Heart right ventricle (tissue), 16 donors: ENCODE data around the gene NKX6-1. TPM values are rescaled to one million over a fixed set of nuclear protein-coding genes. Genes with fewer than 3 reads are reported as not detected.

Experiments used
- ATAC-seq, 8 donors: fragments of 200-7000 bp; cut with Tn5 transposase; one replicate each; pipeline ENCODE4 v1.9.1; 2020; ENCODE audit warnings: mild to moderate bottlenecking in 8 of 8, moderate library complexity in 8 of 8, moderate number of reproducible peaks in 1 of 8
- DNase-seq, 2 donors: peaks; one replicate each; pipeline ENCODE4 v3.0.0-alpha.2; 2020
- H3K27ac ChIP-seq, 10 donors: fragments of 200-600 bp; sonication (generic) in 2 of 10; one replicate each; pipeline versions ENCODE4 v1.5.0 to v1.8.0; 2020 to 2022; ENCODE audit warnings: mild to moderate bottlenecking in 3 of 10
- H3K27me3 ChIP-seq, 7 donors: fragments of 200-600 bp; one replicate each; pipeline ENCODE4 v1.8.0; 2021 to 2022; ENCODE audit warnings: mild to moderate bottlenecking in 2 of 7
- H3K36me3 ChIP-seq, 9 donors: fragments of 200-600 bp; sonication (generic) in 1 of 9; one replicate each; pipeline versions ENCODE4 v1.5.0 to v1.8.0; 2020 to 2022; ENCODE audit warnings: mild to moderate bottlenecking in 2 of 9
- H3K4me1 ChIP-seq, 9 donors: fragments of 200-600 bp; sonication (generic) in 1 of 9; one replicate each; pipeline versions ENCODE4 v1.5.0 to v1.8.0; 2020 to 2022; ENCODE audit warnings: mild to moderate bottlenecking in 4 of 9
- H3K4me3 ChIP-seq, 10 donors: fragments of 200-600 bp; sonication (generic) in 2 of 10; one replicate each; pipeline versions ENCODE4 v1.5.0 to v1.8.0; 2020 to 2022; ENCODE audit warnings: mild to moderate bottlenecking in 7 of 10, moderate library complexity in 2 of 10
- H3K9me3 ChIP-seq, 11 donors: fragments of 200-600 bp in 10 of 11; sonication (generic) in 2 of 11; one replicate each; pipeline versions ENCODE4 v1.5.0 to v1.8.0; 2013 to 2022; ENCODE audit warnings: mild to moderate bottlenecking in 2 of 11, control low read depth in 1 of 11, moderate library complexity in 1 of 11
- WGBS, 2 donors: extraction: QIAGEN DNeasy Blood & Tissue Kit; methylation state at CpG; one replicate each; pipeline ENCODE4 v1.1.7; 2013; ENCODE audit warnings: inconsistent platforms in 1 of 2; 5-methylcytosine and 5-hydroxymethylcytosine counted together
- intact Hi-C, 10 donors: fragments of 100-400 bp; cut with DNase I; formaldehyde crosslinking; loops; one replicate each; pipeline versions ENCODE4 v1.11.1 to v1.14.2; 2022
- polyA plus RNA-seq, 2 donors: library from polyadenylated mRNA; stranded (reverse); fragments of 200-250 nt; gene quantifications; one replicate each; pipeline ENCODE4 v1.2.3, GENCODE V29; 2013
- total RNA-seq, 10 donors: library from RNA; stranded (reverse); fragmentation: NEBNext Ultra II Directional in 3 of 10; extraction: Animal tissue kit (Norgen Biotek cat#: 25700) in 3 of 10; gene quantifications; one replicate each; pipeline versions ENCODE4 v1.2.1 to v1.2.4, GENCODE V29; 2021 to 2023
- TF ChIP-seq, protein P1 (sequence below), 9 donors: fragments of 200-600 bp; sonication (generic) in 2 of 9; IDR thresholded peaks; one replicate each; pipeline versions ENCODE4 v1.5.0 to v1.8.0; 2021 to 2022; ENCODE audit warnings: antibody characterized with exemption in 9 of 9, mild to moderate bottlenecking in 5 of 9, moderate library complexity in 1 of 9
- donor health status: Arrhythmogenic right ventricular cardiomyopathy.
- donor health status: ischemic (EF 13 %, LVEDD 7.1; RV severe dilation, severe dysfunction).
- donor health status: healthy with polysubstance abuse.
- donor health status: DM: no; HTN: yes; CAD: no.
- donor health status: DM: no; HTN: no; CAD: no.
- donor health status: ischemic (EF 25% LVEDD 6.9; RV normal size, moderate dysfunction).
- donor health status: ischemic (EF 25% LVEDD 5.7; RV mildly dilated, moderate dysfunction).
- donor health status: healthy.
- donor health status: DM: yes; HTN: yes; CAD: no.
- donor health status: Ischemic cardiomyopathy.
- donor health status: ischemic (EF 35%, LVEDD 5.7; RV mildly dilated, moderate dysfunction).
- donor health status: nonischemic (EF 11% LVEDD 7.7; RV severe dilation, severe dysfunction).
- donor health status: DM: yes; HTN: yes; CAD: no.
- donor health status: PGD.
- donor health status: ischemic (EF 29% LVEDD 5.4; RV normal size, mild dysfunction).
- donor health status: nonischemic (EF 23%, LVEDD 6.1; RV moderate dilation, normal function).

The NKX6-1 gene
- total and polyA plus RNA-seq, 12 donors = not detected

DNA sequence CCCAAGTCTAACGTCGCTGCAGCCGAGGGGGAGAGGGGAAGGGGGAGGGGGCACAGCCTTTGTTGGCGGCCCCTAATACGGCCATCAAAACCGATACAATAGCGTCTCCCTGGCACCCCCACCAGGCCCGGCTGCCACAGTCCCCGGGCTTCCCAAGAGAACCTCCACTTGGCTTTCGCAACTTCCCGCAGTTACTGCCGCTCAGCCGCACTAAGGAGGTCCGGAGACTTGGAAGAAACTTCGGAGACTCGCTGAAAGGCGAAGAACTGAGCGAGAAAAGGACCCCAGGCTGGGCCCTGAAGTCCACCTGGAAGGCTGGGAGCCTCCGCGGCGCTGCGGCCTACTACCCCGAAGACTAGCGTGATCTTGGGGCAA is 2.8 kb downstream of the NKX6-1 start:
- H3K36me3 ChIP-seq = no peaks in the 10 kb centered on the region
- TF ChIP-seq, protein P1, sequence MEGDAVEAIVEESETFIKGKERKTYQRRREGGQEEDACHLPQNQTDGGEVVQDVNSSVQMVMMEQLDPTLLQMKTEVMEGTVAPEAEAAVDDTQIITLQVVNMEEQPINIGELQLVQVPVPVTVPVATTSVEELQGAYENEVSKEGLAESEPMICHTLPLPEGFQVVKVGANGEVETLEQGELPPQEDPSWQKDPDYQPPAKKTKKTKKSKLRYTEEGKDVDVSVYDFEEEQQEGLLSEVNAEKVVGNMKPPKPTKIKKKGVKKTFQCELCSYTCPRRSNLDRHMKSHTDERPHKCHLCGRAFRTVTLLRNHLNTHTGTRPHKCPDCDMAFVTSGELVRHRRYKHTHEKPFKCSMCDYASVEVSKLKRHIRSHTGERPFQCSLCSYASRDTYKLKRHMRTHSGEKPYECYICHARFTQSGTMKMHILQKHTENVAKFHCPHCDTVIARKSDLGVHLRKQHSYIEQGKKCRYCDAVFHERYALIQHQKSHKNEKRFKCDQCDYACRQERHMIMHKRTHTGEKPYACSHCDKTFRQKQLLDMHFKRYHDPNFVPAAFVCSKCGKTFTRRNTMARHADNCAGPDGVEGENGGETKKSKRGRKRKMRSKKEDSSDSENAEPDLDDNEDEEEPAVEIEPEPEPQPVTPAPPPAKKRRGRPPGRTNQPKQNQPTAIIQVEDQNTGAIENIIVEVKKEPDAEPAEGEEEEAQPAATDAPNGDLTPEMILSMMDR (IDR thresholded peaks at IDR 0.05) = no peak
- H3K4me3 ChIP-seq = no peak overlapping the region
- no peak overlapping the region for H3K27ac ChIP-seq
- no peak for ATAC-seq
- no peak for DNase-seq
- no peaks in the 10 kb centered on the region for H3K9me3 ChIP-seq
- intact Hi-C loops = loop anchor here in 1 of 10 donors (5.0 kb wide), 1 partner anchor 849 kb away; no protein-coding TSS in a partner anchor
- H3K27me3 ChIP-seq = peaks cover 70 to 100% (median 100%) of the 10 kb centered on the region in 7 donors
- peaks cover 9 to 53% (median 35%) of the 10 kb centered on the region in 9 donors for H3K4me1 ChIP-seq
- 5 to 11% methylated on average over 24 of the region's 24 CpGs for WGBS, 2 donors

DNA sequence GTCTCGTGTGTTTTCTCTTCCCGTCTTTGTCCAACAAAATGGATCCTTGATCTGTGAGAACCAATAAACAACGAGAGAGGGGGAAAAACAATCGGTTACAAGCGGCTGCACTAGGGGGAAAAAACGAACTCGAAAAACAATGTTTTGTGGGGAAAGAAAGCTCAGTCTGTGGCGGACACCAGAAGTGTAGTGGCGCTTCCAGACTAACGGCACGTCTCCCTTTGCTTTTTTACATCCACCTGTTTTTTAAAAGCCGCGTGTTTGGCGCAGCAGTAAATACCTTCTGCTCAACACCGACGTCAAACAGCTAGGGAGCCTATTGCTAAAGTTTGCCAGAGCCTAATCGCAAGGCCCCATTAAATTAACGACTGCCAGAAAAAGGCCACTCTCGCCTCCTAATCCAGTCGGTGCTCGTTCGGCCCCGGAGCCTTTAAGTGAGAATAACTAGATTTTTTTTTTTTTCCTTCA is 3.3 kb downstream of the NKX6-1 start:
- 8% methylated on average over 23 of the region's 23 CpGs for WGBS, 2 donors
- intact Hi-C loops = loop anchor here in 1 of 10 donors (5.0 kb wide), 1 partner anchor 849 kb away; no protein-coding TSS in a partner anchor
- Histone ChIP-seq H3K9me3 (no peaks in the 10 kb centered on the region), H3K4me1 (peaks cover 9 to 53% (median 35%) of the 10 kb centered on the region in 9 donors), H3K27me3 (peaks cover 65 to 100% (median 100%) of the 10 kb centered on the region in 7 donors), H3K4me3 (no peak overlapping the region), H3K36me3 (no peaks in the 10 kb centered on the region), H3K27ac (no peak overlapping the region)
- TF ChIP-seq, protein P1 (IDR thresholded peaks at IDR 0.05) = no peak
- ATAC-seq (no peak), DNase-seq (no peak)

DNA sequence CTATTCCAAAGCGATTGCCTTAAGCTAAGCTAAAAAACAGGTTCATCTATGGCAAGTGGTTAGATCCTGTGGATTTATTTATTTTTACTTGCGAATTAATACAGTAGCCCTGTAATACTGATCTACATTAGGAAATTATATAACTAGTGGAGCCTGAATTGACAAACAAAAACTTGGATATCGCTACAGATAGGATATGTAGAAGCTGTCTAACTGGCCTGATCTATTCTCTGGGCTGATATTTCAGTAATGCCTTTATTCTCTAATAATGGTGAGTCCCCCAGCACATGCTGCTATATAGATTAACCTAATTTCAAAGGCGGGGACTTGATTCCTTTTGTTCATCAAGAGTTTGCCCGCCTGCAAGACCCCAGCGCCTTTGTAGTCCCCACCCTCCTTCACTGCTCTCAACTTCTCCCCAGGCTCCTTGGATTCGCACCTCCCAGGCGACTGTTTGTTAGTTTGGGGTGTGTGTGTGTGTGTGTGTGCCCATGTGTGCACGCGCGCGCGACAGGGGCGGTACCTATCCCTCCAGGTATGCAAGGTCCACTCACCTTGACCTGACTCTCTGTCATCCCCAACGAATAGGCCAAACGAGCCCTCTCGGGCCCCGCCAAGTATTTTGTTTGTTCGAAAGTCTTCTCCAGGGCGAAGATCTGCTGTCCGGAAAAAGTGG is 3.8 kb downstream of the NKX6-1 start:
- ATAC-seq = no peak
- TF ChIP-seq, protein P1 (IDR thresholded peaks at IDR 0.05) = no peak
- Histone ChIP-seq H3K4me3 (no peak overlapping the region), H3K4me1 (peaks cover 9 to 53% (median 35%) of the 10 kb centered on the region in 9 donors), H3K36me3 (no peaks in the 10 kb centered on the region), H3K27me3 (peaks cover 59 to 100% (median 100%) of the 10 kb centered on the region in 7 donors), H3K27ac (no peak overlapping the region), H3K9me3 (no peaks in the 10 kb centered on the region)
- intact Hi-C loops = loop anchor here in 1 of 10 donors (5.0 kb wide), 1 partner anchor 848 kb away; no protein-coding TSS in a partner anchor
- no peak for DNase-seq
- WGBS, 2 donors = 5 to 8% methylated on average over 21 of the region's 21 CpGs

DNA sequence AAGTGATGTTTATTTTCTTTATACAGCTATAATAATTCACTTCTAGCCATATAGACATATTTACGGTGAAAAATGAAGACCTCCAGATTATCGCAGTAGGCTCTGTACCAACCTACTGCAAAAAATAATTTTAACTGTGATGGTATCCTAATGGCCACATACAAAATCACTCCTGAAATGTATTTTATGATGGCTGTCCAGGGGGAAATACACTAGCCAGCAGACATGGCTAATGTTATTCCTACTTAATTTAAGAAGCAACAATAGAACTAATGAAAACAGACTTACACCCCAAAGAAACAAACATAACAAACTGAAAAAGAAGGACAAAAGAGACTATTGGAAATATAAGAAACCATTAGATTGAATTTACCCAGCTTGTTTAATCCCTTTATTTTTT is 4.6 kb downstream of the NKX6-1 start:
- TF ChIP-seq, protein P1 (IDR thresholded peaks at IDR 0.05) = no peak
- Histone ChIP-seq H3K4me3 (no peak overlapping the region), H3K4me1 (peaks cover 6 to 49% (median 30%) of the 10 kb centered on the region in 9 donors), H3K27ac (no peak overlapping the region), H3K9me3 (no peaks in the 10 kb centered on the region), H3K36me3 (no peaks in the 10 kb centered on the region), H3K27me3 (peaks cover 52 to 100% (median 100%) of the 10 kb centered on the region in 7 donors)
- DNase-seq = no peak
- intact Hi-C loops = no loop called here
- no peak for ATAC-seq
- 47 to 65% methylated on average over 2 of the region's 2 CpGs for WGBS, 2 donors
